GM10266 (cell line): Measurements from ENCODE around the gene MEGF9.

Source experiments
- DNase-seq: peaks from one replicate; pipeline ENCODE4 v3.0.0; 2012; ENCODE audit errors: extremely low spot score
- CTCF ChIP-seq: IDR thresholded peaks from 2 replicates; pipeline ENCODE4 v1.5.1; 2012; ENCODE audit warnings: mild to moderate bottlenecking, low read depth; ENCODE audit not compliant: control insufficient read depth, insufficient read depth; ENCODE audit errors: missing control alignments

MEGF9 gene

GRCh38 chr9:120612218-120612617 is 102.1 kb downstream of the MEGF9 start:
- no peak for DNase-seq
- peak; percentile 24 for TF ChIP-seq CTCF

- TF ChIP-seq CTCF: no peak
- DNase-seq: no peak
Observed at GRCh38 chr9:120611690-120612068, 102.6 kb downstream of the MEGF9 start.

GRCh38 chr9:120610975-120611689 is 103.1 kb downstream of the MEGF9 start:
- TF ChIP-seq CTCF: no peak
- DNase-seq: no peak

- TF ChIP-seq CTCF: no peak
- DNase-seq: no peak
Observed at GRCh38 chr9:120609636-120610035, 104.6 kb downstream of the MEGF9 start.

- TF ChIP-seq CTCF: no peak
Observed at GRCh38 chr9:120608421-120608820, 105.8 kb downstream of the MEGF9 start.

GRCh38 chr9:120603591-120603990 is 110.7 kb downstream of the MEGF9 start:
- TF ChIP-seq CTCF: no peak
- no peak for DNase-seq

More at GRCh38 chr9:120608421-120608820, 105.8 kb downstream of the MEGF9 start:
- DNase-seq: no peak

GRCh38 chr9:120603010-120603409 is 111.3 kb downstream of the MEGF9 start:
- no peak for TF ChIP-seq CTCF
- no peak for DNase-seq
